GM19463 (cell line): ENCODE results near the gene SLBP.
"Not testable (repeated sequence)": the region's sequence is repeated elsewhere in the genome, so short reads cannot be mapped to it uniquely, and the experiment has no call there.

Experiments used
- ATAC-seq: cut with Tn5 transposase; IDR thresholded peaks from one replicate; pipeline ENCODE4 v1.9.1; 2021; ENCODE audit warnings: mild to moderate bottlenecking, moderate library complexity; ENCODE audit not compliant: unreplicated experiment

Gene SLBP

DNA sequence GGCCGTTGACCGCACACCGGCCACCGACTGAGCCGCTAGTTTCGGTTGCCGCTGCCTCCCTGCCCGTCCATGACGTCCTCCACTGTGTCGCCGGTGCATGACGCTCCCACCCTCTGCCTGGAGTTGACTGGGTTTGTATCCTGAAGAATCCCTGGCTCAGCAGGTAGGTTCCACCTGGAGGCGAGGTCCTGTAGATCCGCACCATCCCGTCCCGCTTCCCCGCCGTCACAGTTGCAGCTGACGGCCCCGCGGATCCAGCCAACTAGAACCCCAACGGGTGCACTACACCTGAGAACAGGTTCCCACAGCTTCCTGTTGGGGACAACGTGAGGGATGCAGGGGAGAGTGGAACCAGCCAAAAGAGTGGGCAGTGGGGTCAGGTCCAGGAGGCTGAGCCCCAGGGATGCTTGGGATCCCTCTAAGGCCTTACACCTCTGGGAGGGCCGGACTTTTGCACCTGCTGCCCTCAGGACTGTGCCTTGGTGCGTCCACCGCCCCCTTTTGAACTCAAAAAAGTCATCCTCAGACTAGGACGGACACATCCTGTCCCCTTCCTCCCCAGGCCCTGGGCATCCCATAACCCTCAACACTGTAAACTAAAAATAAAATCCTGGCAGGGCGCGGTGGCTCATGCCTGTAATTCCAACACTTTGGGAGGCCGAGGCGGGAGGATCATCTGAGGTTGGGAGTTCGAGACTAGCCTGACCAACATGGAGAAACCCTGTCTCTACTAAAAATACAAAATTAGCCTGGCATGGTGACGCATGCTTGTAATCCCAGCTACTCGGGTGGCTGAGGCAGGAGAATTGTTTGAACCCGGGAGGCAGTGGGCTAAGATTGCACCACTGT is 1.1 kb upstream of the SLBP start:
- ATAC-seq, result peak; percentile 6

DNA sequence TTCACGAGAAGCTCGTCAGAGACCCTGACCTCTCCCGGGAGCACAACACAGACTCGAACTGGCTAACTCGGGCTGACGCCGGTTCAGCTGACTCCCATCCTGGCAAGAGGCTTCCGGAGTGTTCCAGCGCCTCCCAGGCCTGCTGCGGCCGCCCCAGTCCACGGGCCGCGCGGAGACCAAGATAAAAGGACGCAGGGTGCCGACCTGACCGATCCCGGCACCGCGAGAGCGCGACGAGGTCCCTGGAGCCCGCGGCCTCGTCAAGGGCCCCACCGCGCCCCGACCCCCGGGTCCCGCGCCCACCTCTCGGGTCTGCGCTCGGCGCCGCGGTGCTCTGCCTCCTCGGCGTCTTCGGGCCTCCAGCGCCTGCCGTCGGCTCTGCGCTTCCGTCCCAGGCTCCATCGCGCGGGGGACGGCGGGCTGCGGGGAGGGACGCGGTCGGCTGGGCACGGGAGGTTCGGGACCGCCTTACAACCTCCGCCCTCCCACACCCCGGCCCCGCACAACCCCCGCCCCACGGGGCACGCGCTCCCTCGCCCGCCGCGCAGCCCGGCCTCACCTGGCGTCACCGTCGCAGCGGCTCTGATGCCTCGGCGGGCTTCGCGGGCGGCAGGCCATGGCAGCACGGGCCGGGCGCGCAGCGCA is 426 bp downstream of the SLBP start:
- ATAC-seq, result peak; percentile 6

DNA sequence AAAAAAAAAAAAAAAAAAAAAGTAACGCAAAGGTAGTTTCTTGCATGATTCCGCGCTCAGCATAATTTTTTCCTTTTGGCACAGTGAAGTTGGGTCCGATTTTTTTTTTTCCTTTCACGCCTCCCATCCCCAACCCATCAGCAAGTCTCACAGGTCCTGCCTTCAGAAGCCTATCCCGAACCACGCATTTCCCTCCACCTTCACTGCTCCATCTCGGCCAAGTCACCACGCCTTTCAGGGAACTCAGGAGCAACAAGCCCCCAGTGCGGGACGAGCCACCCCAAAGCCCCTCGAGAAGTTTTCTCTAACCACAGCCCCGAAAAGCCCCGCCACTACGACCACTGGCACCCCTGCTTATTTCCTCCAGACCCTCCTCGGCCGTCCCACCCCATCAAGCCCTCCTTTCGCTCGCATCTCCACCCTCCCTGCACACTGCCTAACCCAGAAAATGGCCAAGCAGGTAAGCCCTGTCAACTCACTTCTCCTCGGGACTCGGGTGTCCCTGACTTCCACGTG is 1.0 kb downstream of the SLBP start:
- no peak for ATAC-seq

DNA sequence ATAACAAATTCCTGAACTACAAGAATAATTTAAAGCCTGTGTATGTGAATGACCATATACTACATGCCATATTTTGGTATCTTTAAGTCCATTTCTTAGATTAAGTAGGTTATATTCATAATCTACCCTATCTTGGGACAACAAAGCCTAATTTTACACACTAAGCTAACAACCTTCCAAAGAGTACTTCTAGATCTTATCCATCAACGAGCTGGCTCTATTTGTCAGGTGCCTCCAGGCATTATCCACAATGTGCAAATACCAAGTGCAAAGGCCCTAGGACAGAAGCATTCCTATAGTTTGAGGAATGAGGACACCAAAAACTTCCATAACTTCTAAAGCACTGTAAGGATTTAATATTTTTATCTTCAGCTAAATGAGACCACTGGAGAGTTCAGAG is 3.5 kb downstream of the SLBP start:
- ATAC-seq, result no peak

DNA sequence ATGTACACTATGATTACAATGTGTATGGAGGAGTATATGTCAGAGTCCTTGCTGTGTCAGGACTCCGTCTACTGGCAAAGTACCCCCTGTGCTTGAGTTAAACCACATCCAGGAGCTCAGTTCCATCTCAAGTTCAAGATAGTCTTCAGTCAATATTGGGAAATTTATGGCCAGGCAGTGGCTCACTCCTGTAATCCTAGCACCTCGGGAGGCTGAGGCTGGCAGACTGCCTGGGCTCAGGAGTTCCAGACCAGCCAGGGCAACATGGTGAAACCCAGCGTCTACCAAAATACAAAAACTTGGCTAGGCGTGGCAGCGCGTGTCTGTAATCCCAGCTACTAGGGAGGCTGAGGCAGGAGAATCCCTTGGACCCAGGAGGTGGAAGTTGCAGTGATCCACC is 5.8 kb downstream of the SLBP start:
- ATAC-seq, result no peak

DNA sequence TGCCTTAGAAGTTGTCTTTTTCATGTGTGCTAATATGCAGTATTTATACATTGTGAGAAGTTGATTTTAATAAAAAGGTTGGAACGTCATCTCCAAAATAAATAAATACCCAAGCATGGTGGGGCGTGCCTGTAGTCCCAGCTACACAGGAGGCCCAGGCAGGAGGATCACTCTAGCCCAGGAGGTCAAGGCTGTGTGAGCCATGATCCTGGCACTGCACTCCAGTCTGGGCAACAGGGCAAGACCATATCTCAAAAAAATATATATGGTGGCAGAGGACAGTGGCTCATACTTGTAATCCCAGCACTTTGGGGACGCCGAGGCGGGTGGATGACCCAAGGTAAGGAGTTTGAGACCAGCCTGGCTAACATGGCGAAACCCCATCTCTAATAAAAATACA is 6.4 kb downstream of the SLBP start:
- ATAC-seq, result no peak

DNA sequence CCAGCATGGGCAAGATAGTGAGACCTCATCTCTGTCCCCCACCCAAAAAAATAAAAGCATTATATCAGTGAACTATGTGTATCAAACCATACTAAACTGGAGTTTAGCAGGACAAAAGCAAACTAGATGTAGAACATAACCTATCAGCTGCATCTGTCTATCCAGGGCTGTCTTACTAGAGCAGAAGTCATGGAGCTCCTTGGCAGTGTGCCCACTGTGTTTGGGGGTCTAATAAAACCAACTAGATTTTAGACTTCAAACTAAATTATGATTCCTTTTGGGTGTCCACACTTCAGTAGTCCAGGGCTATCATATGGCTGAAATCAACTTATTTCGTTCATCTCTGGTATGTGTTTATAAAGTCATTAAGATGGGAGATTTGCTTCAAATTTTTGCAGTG is 8.3 kb downstream of the SLBP start:
- ATAC-seq, result no peak

DNA sequence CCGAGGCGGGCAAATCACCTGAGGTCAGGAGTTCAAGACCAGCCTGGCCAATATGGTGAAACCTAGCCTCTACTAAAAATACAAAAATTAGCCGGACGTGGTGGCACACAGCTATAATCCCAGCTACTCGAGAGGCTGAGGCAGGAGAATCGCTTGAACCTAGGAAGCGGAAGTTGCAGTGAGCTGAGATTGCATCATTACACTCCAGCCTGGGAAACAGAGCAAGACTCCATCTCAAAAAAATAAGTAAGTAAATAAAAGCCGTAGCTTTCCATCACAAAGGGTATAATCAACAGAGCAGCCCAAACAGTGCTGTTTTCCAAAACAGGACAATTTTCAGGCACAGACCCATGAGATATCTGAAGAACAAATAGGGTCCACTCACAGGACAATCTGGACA is 10.4 kb downstream of the SLBP start:
- ATAC-seq, result not testable (repeated sequence)

DNA sequence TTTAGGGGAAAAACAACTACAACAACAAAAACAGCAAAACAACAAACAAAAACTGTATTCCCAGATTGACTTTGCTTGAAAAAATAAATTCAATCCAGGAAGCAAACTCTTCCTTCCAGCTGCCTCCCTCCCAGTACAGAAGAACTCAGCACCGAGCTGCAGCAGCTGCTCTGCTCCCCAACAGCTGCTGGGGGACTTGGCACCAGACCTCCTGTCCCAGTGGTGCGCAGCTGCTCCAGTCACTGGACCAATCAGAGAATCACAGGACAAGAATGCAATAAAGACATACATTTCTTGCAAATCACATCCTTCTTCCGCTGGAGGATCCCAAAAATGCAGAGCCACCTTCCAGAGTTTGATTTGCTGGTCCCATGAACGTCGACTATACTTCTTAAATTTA is 16.2 kb downstream of the SLBP start:
- ATAC-seq, result no peak

DNA sequence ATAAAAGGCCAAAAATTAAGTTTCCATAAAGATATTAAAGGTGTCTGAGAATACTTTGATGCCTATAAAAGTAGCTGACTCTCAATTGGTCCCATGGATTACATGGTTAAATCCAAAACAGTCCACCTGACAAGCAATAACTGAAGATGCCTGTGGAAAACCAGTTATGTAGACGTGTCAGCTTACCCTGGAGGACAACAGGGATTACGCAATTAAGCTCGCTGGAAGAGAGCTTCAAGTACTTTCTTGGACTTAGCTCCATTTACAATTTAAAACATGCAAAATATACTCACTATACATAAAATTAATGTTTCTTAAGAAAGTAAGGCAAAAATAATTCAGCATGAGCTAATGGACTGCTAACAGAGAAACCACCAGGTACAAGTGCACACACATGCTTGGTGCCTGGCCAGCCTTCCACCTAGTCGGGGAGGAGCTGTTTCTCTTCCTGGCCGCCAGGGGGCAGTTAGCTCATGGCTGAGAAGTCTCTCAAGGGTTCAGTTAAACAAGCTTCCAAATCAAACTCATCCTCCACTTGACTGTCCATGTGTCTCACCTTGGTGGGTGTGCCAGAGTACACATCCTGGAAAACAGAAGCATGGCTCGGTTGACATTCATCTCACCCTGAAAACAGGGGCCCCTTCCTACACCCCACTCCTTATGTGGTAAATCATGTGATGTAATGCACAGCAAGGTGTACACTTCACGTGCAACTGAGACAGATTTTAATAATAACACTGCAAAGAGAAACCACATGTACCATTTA is 18.8 kb downstream of the SLBP start:
- peak; percentile 73 for ATAC-seq

DNA sequence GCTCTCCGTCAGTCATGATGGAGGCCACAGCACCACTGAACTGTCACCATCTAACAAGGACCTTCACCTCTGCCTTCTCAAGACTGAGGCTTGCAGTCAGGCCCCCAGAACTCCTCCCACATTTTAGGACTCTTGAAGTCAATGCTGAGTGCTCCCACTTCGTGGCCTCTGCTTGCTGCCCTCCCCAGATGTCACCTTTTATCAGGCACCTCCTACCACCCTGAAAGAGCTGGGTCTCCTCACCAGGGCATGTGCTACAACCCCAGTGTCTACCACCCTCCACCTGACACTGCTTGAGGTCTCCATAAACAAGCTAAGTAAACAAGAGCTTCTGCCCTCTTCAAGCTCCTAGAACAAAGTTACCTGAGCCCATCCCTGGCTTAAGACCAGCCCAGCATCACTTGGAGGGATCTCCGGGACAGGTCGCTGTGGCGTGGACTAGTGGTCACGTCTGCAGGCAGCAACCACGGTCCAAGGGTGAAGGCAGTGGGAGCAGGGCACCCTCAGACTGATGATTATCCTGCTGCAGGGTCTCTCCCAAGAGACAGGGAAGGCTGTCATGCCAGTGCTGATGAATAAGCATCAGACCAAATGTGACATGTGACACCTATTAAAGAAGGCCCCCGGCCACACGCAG is 20.3 kb downstream of the SLBP start:
- no peak for ATAC-seq

DNA sequence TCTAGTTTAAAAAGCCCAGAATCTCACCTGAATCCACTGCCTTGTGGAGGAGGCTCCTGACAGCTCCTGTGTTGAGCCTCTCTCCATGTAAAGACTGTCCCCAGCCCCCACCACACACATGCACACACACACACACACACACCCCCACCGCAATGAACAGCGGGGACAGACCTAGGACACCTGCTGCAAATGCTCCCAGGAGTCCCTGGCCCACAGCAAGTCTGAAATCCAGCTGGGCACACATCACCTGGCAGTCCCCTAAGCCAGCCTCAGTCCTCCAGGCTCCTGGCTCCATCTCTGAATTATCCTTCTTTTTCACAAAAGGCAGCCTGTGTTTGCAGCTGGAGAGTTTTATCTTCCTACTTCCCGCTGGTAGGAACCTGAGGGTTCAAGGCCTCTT is 21.4 kb downstream of the SLBP start:
- ATAC-seq, result no peak

DNA sequence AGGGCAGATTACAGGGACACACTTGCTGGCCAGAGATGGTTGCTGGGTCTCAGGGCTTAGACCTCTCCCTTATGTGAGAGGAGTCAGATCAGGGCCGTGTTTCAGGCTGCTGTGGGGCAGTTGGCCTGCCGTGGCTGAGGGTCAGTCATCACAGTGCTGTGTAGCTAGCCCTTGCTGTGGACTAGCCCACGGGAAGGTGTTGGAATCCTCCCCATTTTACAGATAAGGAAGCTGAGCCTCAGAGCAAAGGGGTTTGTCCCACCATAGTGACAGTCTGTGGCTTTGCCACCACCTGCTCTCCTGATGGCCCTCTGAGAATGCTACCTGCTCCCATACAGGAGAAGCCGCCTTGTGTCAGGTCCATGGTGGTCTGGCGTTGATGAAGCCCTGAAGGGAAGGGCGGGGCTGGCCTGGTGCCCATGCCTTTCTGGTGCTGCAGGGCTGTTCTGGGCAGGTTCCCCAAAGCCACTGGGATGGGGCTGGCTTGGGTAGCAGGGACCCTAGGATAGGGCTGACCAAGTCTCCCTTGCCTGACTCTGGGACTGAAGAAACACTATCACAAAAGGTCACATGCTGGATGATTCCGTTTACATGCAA is 25.6 kb downstream of the SLBP start:
- ATAC-seq, result no peak

DNA sequence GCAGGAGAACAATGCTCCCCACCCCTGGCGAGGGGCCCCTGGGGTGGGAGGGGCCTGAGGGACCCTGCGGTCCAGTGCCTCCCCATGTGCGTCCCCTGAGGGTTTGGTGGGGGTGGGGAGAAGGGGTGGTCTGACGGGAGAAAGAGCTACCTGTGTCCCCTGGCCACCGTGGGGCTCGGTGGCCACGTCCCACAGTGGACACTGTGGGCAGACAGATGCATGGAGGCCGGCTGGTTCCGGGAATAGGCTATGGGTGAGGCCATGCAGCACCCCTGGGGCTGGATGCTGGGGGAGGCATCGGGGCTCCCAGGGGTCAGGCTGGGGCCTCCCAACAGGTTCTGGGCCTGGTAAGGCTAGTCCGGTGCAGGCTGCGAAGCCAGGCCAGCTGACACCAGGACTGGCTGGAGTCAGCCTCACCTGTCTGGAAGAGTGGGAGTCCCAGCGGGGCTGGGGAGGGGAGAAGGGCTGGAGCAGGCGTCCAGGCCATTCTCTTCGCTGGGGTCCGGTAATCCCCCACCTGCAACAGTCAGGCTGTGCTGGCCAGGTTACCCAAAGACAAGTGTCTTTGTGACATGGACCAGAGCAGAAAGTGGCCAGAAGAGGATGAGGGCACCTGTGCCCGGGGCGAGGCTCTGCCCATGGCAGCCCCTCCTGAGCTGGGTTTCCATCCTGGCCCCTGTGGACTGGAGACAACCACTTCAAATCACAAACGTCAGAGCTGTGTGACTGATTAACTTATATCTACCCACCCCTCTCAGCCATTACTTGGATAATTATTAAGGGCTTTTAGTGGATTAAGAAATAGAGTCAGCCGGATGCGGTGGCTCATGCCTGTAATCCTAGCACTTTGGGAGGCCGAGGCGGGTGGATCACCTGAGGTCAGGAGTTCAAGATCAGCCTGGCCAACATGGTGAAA is 26.6 kb downstream of the SLBP start:
- no peak for ATAC-seq

DNA sequence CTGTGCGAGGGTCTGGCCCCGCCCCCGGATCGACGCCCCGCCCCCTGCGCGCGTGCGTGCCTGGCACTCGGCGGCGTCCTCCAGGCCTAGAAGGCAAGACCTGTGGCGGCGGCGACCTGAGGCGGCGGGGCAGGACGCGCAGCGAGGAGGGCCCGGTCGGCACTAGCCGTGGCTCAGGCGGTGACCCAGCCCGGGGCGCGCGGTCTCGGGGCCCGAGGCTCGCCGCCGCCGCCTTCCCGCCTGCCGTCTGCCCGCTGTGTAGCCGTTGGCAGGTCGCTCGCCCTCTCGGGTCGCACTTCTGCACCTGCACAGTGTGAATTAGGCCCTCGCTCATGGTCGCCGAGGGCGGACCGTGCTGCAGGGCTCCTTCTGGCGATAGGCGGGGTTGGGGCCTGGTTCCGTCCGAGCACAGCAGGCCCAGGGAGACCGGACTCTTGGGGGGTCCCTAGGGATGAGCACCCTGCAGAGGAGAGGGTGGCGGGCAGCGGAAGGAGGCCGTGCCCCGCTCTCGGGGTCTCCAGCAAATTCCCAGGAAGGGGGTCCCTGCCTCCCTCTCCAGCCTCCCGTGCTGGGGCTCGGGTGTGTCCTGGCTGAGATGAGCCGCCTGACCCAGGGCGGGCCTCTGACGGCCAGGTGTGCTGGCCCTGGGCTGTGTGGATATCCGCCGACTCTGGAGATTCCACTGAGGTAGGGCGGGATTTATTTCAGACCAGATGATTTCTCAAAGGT is 27.4 kb downstream of the SLBP start:
- ATAC-seq, result peak; percentile 4

DNA sequence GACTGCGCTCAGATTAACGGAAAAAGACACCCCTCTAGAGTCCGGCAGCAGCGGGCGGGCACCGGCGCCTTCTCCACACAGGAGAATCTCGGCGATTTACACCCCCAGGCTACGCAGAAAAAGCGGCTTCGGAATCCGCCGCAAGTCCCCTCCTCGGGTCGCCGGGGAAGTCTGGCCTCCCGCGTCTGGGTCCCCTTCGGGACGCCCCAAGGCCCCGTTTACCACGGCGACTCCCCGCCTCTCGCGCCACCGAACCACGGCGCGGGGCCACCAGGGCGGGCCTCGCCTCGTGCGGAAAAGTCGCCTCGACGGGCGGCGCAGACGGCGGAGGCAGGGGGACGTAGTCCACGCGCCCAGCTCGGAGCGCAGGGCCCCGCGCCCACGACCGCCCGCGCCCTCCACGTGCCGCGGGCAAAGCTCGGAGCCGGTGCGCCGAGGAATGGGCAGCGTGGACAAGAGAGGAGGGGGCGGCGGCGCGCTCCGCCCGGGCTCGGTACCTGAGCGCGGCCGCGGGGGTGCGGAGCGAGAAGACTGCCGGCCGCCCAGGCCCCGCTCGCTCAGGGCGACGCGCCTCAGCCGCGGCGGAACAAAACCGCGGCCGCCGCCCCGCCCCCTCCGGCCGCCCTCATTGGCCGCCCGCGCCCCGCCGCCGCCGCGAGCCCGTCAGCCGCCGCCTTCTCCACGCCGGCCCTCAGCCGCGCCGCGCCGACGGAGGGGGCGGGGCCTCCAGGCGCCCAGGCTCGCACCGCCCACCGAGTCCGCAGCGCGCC is 28.2 kb downstream of the SLBP start, which contains the start of gene FAM53A:
Gene FAM53A, minus strand, starts transcription at position 578 of the 770 bp plus-strand sequence. CDS start 15,572 bp downstream, outside the sequence.
- ATAC-seq, result peak; percentile 92

DNA sequence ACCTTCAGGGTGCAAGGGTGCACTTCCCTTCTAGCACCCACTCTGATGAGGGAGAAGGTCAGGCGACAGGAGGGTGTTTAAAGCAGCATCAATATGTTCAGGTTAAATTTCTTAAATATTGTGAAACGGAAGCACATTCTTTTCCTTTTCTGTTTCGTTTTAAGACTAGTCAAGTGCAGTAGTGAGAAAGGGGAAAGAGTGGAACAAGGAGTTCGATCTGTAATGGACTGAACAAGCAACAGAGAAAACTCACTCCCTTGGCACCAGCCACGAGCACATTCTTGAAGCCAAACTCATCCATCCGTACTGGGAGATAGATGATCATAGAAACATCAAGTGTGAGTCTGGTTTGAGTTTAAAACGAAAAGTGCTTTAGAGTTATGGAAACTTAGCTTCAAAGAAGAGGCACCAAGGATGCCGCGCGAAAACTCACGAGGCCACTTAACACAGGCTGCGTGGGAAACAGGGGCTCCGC is 28.8 kb downstream of the SLBP start:
- ATAC-seq, result no peak

DNA sequence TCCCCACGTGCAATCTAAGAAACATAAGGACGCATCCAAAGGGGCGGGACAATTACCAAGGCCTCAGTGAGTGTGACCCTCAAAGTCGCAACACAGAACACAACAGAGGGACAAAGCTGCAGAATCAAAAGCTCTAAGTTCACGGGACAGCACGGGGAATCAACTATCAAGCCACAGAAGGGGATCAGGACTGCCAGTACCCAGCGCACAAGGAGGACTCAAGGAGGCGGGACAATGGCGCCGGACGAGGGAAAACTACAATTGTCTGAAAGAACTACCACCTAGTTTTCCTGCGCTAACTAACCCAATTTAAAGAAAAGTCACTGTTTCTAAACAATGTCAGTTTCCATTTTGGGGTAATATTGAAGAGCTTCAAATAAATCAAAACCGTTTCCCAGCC is 29.3 kb downstream of the SLBP start:
- no peak for ATAC-seq
